K562 (cell line): Measurements from ENCODE around the gene KLK15. TPM values are rescaled to one million over a fixed set of nuclear protein-coding genes. Genes with fewer than 3 reads are reported as not detected.

ENCODE experiments used
- CXXC5 ChIP-seq: fragments of 250-450 bp; sonication (Bioruptor Pico); IDR thresholded peaks from 2 replicates; pipeline ENCODE4 v1.8.0; 2022; ENCODE audit warnings: inconsistent platforms, mild to moderate bottlenecking, moderate library complexity
- E2F3 ChIP-seq: fragments of 250-450 bp; sonication (Bioruptor Pico); IDR thresholded peaks from 2 replicates; pipeline ENCODE4 v1.4.0; 2020; ENCODE audit warnings: mild to moderate bottlenecking
- EGR1 ChIP-seq: fragments of 450-650 bp; conservative IDR thresholded peaks from 2 replicates; pipeline ENCODE4 v1.6.1; 2017; ENCODE audit warnings: mild to moderate bottlenecking
- ETV5 ChIP-seq: sonication (generic); formaldehyde crosslinking; IDR thresholded peaks from 2 replicates; pipeline ENCODE4 v1.4.0; 2020; ENCODE audit warnings: low read depth, mild to moderate bottlenecking, missing genetic modification reagents
- GTF2E2 ChIP-seq: fragments of 200-800 bp; sonication (Bioruptor generic); IDR thresholded peaks from 2 replicates; pipeline ENCODE4 v1.6.1; 2016; ENCODE audit warnings: missing genetic modification characterization, missing compliant biosample characterization
- IFI16 ChIP-seq: fragments of 250-450 bp; sonication (Bioruptor Pico); IDR thresholded peaks from 2 replicates; pipeline ENCODE4 v2.1.2; 2022; ENCODE audit warnings: mild to moderate bottlenecking, inconsistent platforms
- ILF3 ChIP-seq: fragments of 450-650 bp; IDR thresholded peaks from 2 replicates; pipeline ENCODE4 v1.6.1; 2018; ENCODE audit warnings: antibody characterized with exemption, mild to moderate bottlenecking, moderate library complexity, borderline replicate concordance
- KLF1 ChIP-seq: fragments of 450-650 bp; IDR thresholded peaks from 2 replicates; pipeline ENCODE4 v1.6.1; 2016; ENCODE audit warnings: missing genetic modification characterization, missing compliant biosample characterization
- MCM2 ChIP-seq: fragments of 450-650 bp; IDR thresholded peaks from 2 replicates; pipeline ENCODE4 v1.6.1; 2017; ENCODE audit warnings: low read depth, mild to moderate bottlenecking
- NEUROD1 ChIP-seq: fragments of 150-350 bp; IDR thresholded peaks from 2 replicates; pipeline ENCODE4 v1.6.1; 2014; ENCODE audit warnings: borderline replicate concordance, low read length, low read depth; ENCODE audit not compliant: partially characterized antibody
- NR2F6 ChIP-seq: fragments of 450-650 bp; formaldehyde crosslinking; IDR thresholded peaks from 2 replicates; pipeline ENCODE4 v1.4.0; 2020; ENCODE audit warnings: mild to moderate bottlenecking
- POLR2AphosphoS2 ChIP-seq: IDR thresholded peaks from 2 replicates; pipeline ENCODE4 v1.6.1; 2012; ENCODE audit warnings: low read length, improper control_type of control experiment
- SMAD4 ChIP-seq: fragments of 250-450 bp; sonication (Bioruptor Pico); conservative IDR thresholded peaks from 2 replicates; pipeline ENCODE4 v1.8.0; 2021; ENCODE audit warnings: inconsistent platforms, mild to moderate bottlenecking, moderate library complexity
- SOX6 ChIP-seq: fragments of 450-650 bp; IDR thresholded peaks from 2 replicates; pipeline ENCODE4 v1.6.1; 2014; ENCODE audit warnings: mild to moderate bottlenecking
- TCFL5 ChIP-seq: fragments of 250-450 bp; sonication (Bioruptor Pico); conservative IDR thresholded peaks from 2 replicates; pipeline ENCODE4 v1.6.1; 2021; ENCODE audit warnings: mild to moderate bottlenecking, moderate library complexity, matching md5 sums
- THAP7 ChIP-seq: fragments of 250-450 bp; sonication (Bioruptor Pico); IDR thresholded peaks from 2 replicates; pipeline ENCODE4 v1.5.0; 2021
- THRAP3 ChIP-seq: fragments of 450-650 bp; IDR thresholded peaks from 2 replicates; pipeline ENCODE4 v1.6.1; 2016; ENCODE audit warnings: mild to moderate bottlenecking, inconsistent platforms, borderline replicate concordance
- WHSC1 ChIP-seq: IDR thresholded peaks from one replicate; pipeline ENCODE4 v1.6.1; 2012; ENCODE audit warnings: low read length, control low read depth, inconsistent platforms
- ZBTB34 ChIP-seq: fragments of 250-450 bp; sonication (Bioruptor Pico); IDR thresholded peaks from 2 replicates; pipeline ENCODE4 v1.8.0; 2021; ENCODE audit warnings: mild to moderate bottlenecking, moderate library complexity
- ZC3H4 ChIP-seq: sonication (generic); formaldehyde crosslinking; IDR thresholded peaks from 2 replicates; pipeline ENCODE4 v1.9.0; 2021; ENCODE audit warnings: missing genetic modification reagents, borderline replicate concordance
- ZFP1 ChIP-seq: fragments of 450-650 bp; formaldehyde crosslinking; IDR thresholded peaks from 2 replicates; pipeline ENCODE4 v1.4.0; 2020; ENCODE audit warnings: mild to moderate bottlenecking, mixed read lengths
- ZFP30 ChIP-seq: fragments of 250-450 bp; sonication (Bioruptor Pico); IDR thresholded peaks from 2 replicates; pipeline ENCODE4 v1.8.0; 2022; ENCODE audit warnings: moderate library complexity, mild to moderate bottlenecking, inconsistent platforms, borderline replicate concordance
- ZNF239 ChIP-seq: fragments of 250-450 bp; sonication (Bioruptor Pico); IDR thresholded peaks from 2 replicates; pipeline ENCODE4 v1.4.0; 2020; ENCODE audit warnings: mild to moderate bottlenecking
- ZNF280A ChIP-seq: fragments of 450-650 bp; IDR thresholded peaks from 2 replicates; pipeline ENCODE4 v1.6.1; 2018; ENCODE audit warnings: mild to moderate bottlenecking, low read depth; ENCODE audit not compliant: partially characterized antibody
- ZNF324 ChIP-seq: fragments of 250-450 bp; sonication (Bioruptor Pico); IDR thresholded peaks from 2 replicates; pipeline ENCODE4 v1.4.0; 2020; ENCODE audit warnings: mild to moderate bottlenecking
- ZNF551 ChIP-seq: fragments of 250-450 bp; sonication (Bioruptor Pico); IDR thresholded peaks from 2 replicates; pipeline ENCODE4 v1.5.0; 2021; ENCODE audit warnings: mild to moderate bottlenecking, moderate library complexity
- ZNF655 ChIP-seq: fragments of 250-450 bp; sonication (Bioruptor Pico); IDR thresholded peaks from 2 replicates; pipeline ENCODE4 v1.5.0; 2021
- polyA plus RNA-seq, 8 experiments: library from polyadenylated mRNA; depleted of rRNA in 4 of 8; stranded (reverse) in 5 of 8; unstranded in 3 of 8; fragments of >200 nt; fragmentation: Nextera tagmentation in 2 of 8; fragmentation: Illumina TruSeq in 1 of 8; extraction: Ambion mirVana in 2 of 8; extraction: Trizol in 1 of 8; gene quantifications; 2 replicates each; pipeline versions ENCODE4 v1.2.1 to v1.2.3, GENCODE V29; 2011 to 2014; ENCODE audit warnings: inconsistent platforms in 1 of 8, missing spikeins in 1 of 8
- total RNA-seq, 7 experiments: library from RNA; depleted of rRNA in 6 of 7; stranded (reverse); fragments of >200 nt in 6 of 7; fragmentation: Illumina TruSeq in 2 of 7; extraction: Trizol in 2 of 7; gene quantifications; 2 replicates each; pipeline versions ENCODE4 v1.2.1 to v1.2.3, GENCODE V29; 2011 to 2021; ENCODE audit warnings: low replicate concordance in 1 of 7

KLK15 gene
- total and polyA plus RNA-seq, 9 of the 15 experiments (the other 6 are each of a cell fraction or from before 2014, with no cell fraction given) = not detected

GRCh38 chr19:50870417-50871089 is 37.2 kb upstream of the KLK15 start (continued):
- TF ChIP-seq SMAD4 (CRISPR knock-in tag) = peak; percentile 67; the same call in 1 of the 2 replicates
- TF ChIP-seq MCM2 = no peak
- TF ChIP-seq ZNF551 (CRISPR knock-in tag) = no peak
- no peak for TF ChIP-seq ZFP1 (CRISPR knock-in tag)
- no peak for TF ChIP-seq POLR2AphosphoS2
- no peak for TF ChIP-seq GTF2E2 (tag)
- TF ChIP-seq THRAP3 = no peak
- no peak for TF ChIP-seq E2F3
- TF ChIP-seq KLF1 (tag) = no peak; the same call in 1 of the 2 replicates
- TF ChIP-seq EGR1 = 0 out of 2 replicates have a peak, but pooled peaks have one; percentile 6
- no peak for TF ChIP-seq ZNF655 (CRISPR knock-in tag)
- TF ChIP-seq ETV5 (CRISPR knock-in tag) = no peak; the same call in 1 of the 2 replicates
- TF ChIP-seq ZNF239 (CRISPR knock-in tag) = no peak
- peak; percentile 35 for TF ChIP-seq NEUROD1
- TF ChIP-seq TCFL5 = no peak
- TF ChIP-seq ZFP30 (CRISPR knock-in tag) = no peak
- TF ChIP-seq ZBTB34 (CRISPR knock-in tag) = no peak
- TF ChIP-seq IFI16 (CRISPR knock-in tag) = no peak
- no peak for TF ChIP-seq ZC3H4 (CRISPR knock-in tag)
- peak; percentile 69 for TF ChIP-seq SOX6
- TF ChIP-seq ZNF280A = no peak
- TF ChIP-seq NR2F6 (CRISPR knock-in tag) = no peak
- peak; percentile 96 for TF ChIP-seq CXXC5
- no peak for TF ChIP-seq WHSC1
- TF ChIP-seq ILF3 = no peak
- TF ChIP-seq THAP7 (CRISPR knock-in tag) = no peak
- TF ChIP-seq ZNF324 (CRISPR knock-in tag) = no peak
